Breast epithelium (tissue), 4 donors: Measurements from ENCODE around the gene SMYD1. TPM values are rescaled to one million over a fixed set of nuclear protein-coding genes. Genes with fewer than 3 reads are reported as not detected.

Experiments
- DNase-seq, 2 donors: peaks; one replicate each; pipeline ENCODE4 v3.0.0-alpha.2; 2019; ENCODE audit warnings: low spot score in 2 of 2
- H3K27ac ChIP-seq, 2 donors: fragments of 200-600 bp; sonication (generic) in 1 of 2; one replicate each; pipeline ENCODE4 v1.5.1; 2016 to 2019; ENCODE audit warnings: mild to moderate bottlenecking in 1 of 2
- H3K27me3 ChIP-seq, 2 donors: fragments of 200-600 bp; sonication (generic) in 1 of 2; one replicate each; pipeline versions ENCODE4 v1.5.1 to v1.6.0; 2017 to 2019; ENCODE audit warnings: control low read depth in 1 of 2, mild to moderate bottlenecking in 1 of 2
- H3K36me3 ChIP-seq: fragments of 200-600 bp; one replicate; pipeline ENCODE4 v1.5.1; 2019
- H3K4me1 ChIP-seq, 2 donors: fragments of 200-600 bp; sonication (generic); one replicate each; pipeline ENCODE4 v1.5.1; 2016 to 2019; ENCODE audit warnings: control low read depth in 1 of 2
- H3K4me3 ChIP-seq, 3 donors: fragments of 200-600 bp; sonication (generic); 1 replicate in 2 of 3; 2 replicates in 1 of 3; pipeline ENCODE4 v1.5.1; 2016 to 2019; ENCODE audit warnings: mild to moderate bottlenecking in 3 of 3, moderate library complexity in 2 of 3
- H3K9me3 ChIP-seq, 2 donors: fragments of 200-600 bp; sonication (generic) in 1 of 2; one replicate each; pipeline ENCODE4 v1.5.1; 2016 to 2019; ENCODE audit warnings: control low read depth in 1 of 2
- POLR2A ChIP-seq: fragments of 450-650 bp; IDR thresholded peaks from one replicate; pipeline ENCODE4 v1.6.1; 2016; ENCODE audit warnings: antibody characterized with exemption, mild to moderate bottlenecking, moderate library complexity
- POLR2AphosphoS5 ChIP-seq, 3 donors: sonication (generic); formaldehyde crosslinking; IDR thresholded peaks; one replicate each; pipeline ENCODE4 v1.6.1; 2017; ENCODE audit warnings: antibody characterized with exemption in 3 of 3
- intact Hi-C: fragments of 100-400 bp; cut with DNase I; formaldehyde crosslinking; loops from one replicate; pipeline ENCODE4 v1.15.1; 2023; ENCODE audit warnings: low total_unique reads
- total RNA-seq, 3 donors: library from RNA; depleted of rRNA; stranded (reverse); fragments of >200 nt; gene quantifications; one replicate each; pipeline ENCODE4 v1.1.0, GENCODE V29; 2016
- TF ChIP-seq, protein P1 (sequence below), 3 donors: fragments of 450-650 bp; IDR thresholded peaks; one replicate each; pipeline ENCODE4 v1.5.1; 2016 to 2017; ENCODE audit warnings: antibody characterized with exemption in 3 of 3, mild to moderate bottlenecking in 3 of 3, moderate library complexity in 3 of 3

Gene SMYD1
- total RNA-seq, 3 donors from 2014 or later = 0.29 to 3.3 TPM; not detected in 1

DNA sequence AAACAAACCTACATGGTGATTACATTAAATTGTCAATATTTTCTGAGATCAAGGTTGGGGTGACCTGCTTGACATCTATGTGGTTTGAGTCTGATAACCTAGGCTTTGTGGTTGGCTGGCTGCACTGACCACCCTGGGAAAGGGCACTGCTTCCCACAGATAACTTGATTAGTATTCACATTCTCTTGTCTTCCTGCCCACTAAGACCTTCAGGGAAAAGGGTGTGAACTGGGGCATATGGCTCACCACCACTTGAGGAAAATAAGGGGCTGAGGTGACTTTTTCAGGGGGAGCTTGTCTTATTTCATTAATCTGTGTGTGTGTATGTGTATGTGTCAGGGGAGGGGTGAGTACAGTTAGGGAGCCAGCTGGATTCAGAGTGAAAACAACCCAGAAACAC lies 1.5 kb downstream of the SMYD1 start:
- no peaks in the 10 kb centered on the region for H3K36me3 ChIP-seq
- H3K9me3 ChIP-seq = no peaks in the 10 kb centered on the region
- H3K4me1 ChIP-seq = no peaks in the 10 kb centered on the region
- peak overlapping the region in 1 of 2 donors; percentile 10 for H3K27ac ChIP-seq
- intact Hi-C loops = no loop called here
- no peaks in the 10 kb centered on the region for H3K27me3 ChIP-seq
- peak overlapping the region in 1 of 3 donors; percentile 17 for H3K4me3 ChIP-seq
- TF ChIP-seq POLR2AphosphoS5 (IDR thresholded peaks at IDR 0.05) = no peak
- TF ChIP-seq, protein P1, sequence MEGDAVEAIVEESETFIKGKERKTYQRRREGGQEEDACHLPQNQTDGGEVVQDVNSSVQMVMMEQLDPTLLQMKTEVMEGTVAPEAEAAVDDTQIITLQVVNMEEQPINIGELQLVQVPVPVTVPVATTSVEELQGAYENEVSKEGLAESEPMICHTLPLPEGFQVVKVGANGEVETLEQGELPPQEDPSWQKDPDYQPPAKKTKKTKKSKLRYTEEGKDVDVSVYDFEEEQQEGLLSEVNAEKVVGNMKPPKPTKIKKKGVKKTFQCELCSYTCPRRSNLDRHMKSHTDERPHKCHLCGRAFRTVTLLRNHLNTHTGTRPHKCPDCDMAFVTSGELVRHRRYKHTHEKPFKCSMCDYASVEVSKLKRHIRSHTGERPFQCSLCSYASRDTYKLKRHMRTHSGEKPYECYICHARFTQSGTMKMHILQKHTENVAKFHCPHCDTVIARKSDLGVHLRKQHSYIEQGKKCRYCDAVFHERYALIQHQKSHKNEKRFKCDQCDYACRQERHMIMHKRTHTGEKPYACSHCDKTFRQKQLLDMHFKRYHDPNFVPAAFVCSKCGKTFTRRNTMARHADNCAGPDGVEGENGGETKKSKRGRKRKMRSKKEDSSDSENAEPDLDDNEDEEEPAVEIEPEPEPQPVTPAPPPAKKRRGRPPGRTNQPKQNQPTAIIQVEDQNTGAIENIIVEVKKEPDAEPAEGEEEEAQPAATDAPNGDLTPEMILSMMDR (IDR thresholded peaks at IDR 0.05) = no peak
- TF ChIP-seq POLR2A = no peak
- DNase-seq = no peak

DNA sequence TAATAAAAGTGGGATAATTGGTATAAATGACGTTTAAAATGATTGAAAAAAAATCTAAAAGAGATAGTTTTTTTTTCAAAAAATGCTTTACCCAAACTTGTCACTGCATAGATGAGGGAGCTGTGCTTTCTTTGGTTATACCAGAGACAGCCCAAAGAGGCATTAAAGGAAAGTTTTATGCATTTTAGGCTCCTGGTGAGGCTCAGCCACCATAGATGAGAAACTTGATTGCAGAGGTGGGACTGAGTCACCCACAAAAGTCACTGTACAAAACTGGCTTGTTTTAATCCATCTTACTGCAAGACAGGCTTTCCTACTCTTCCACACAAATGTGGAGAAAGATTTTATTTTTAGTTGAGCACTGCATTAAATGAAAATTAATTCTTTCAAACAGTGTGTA lies 2.4 kb downstream of the SMYD1 start:
- no peaks in the 10 kb centered on the region for H3K36me3 ChIP-seq
- H3K9me3 ChIP-seq = no peaks in the 10 kb centered on the region
- TF ChIP-seq POLR2AphosphoS5 (IDR thresholded peaks at IDR 0.05) (no peak), POLR2A (no peak)
- TF ChIP-seq, protein P1 (IDR thresholded peaks at IDR 0.05) = no peak
- H3K4me1 ChIP-seq = no peaks in the 10 kb centered on the region
- H3K27me3 ChIP-seq = no peaks in the 10 kb centered on the region
- no peak overlapping the region for H3K27ac ChIP-seq
- no peak overlapping the region for H3K4me3 ChIP-seq
- intact Hi-C loops = no loop called here
- no peak for DNase-seq

DNA sequence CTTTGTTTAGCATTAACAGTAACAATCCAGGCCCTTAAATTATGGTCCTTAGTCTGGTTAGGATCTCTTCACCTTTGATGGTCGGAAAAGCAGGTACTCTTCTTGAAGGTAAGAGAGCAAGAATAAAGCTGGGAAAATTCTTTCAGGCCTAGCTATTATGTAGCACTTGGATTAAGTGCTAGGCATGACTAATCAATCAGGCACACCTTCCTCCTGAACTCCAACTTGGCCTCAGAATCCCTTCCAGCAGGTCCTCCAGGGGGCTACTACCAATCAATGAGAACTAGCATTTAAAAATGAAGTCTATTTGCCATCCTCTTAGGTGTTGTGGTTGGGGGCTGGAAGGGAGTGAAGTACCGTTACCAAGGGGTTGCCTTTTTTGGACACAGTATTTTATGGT lies 3.7 kb downstream of the SMYD1 start:
- no peaks in the 10 kb centered on the region for H3K9me3 ChIP-seq
- no peaks in the 10 kb centered on the region for H3K4me1 ChIP-seq
- no peaks in the 10 kb centered on the region for H3K27me3 ChIP-seq
- H3K27ac ChIP-seq = no peak overlapping the region
- TF ChIP-seq POLR2A (no peak), POLR2AphosphoS5 (IDR thresholded peaks at IDR 0.05) (no peak)
- TF ChIP-seq, protein P1 (IDR thresholded peaks at IDR 0.05) = no peak
- no peak for DNase-seq
- intact Hi-C loops = no loop called here
- H3K4me3 ChIP-seq = no peak overlapping the region
- H3K36me3 ChIP-seq = no peaks in the 10 kb centered on the region

DNA sequence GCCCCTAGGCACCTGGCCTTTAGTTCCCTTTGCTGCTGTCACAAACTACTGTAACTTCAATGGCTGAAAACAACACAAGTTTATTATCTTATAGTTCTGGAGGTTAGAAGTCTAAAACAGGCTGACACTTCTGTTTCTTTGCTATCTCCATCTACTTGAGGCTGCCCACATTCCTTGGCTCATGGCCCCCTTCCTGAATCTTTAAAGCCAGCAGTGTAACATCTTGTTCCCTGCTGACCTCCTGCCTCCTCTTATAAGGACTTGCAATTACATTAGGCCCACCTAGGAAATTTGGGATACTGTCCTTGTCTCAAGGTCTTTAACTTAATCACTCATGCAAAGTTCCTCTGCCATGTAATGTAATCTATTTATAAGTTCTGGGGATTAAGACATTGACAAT lies 6.5 kb downstream of the SMYD1 start:
- H3K4me3 ChIP-seq = no peak overlapping the region
- intact Hi-C loops = no loop called here
- no peaks in the 10 kb centered on the region for H3K27me3 ChIP-seq
- DNase-seq = no peak
- no peaks in the 10 kb centered on the region for H3K4me1 ChIP-seq
- no peaks in the 10 kb centered on the region for H3K9me3 ChIP-seq
- TF ChIP-seq, protein P1 (IDR thresholded peaks at IDR 0.05) = no peak
- TF ChIP-seq POLR2A (no peak), POLR2AphosphoS5 (IDR thresholded peaks at IDR 0.05) (no peak)
- no peaks in the 10 kb centered on the region for H3K36me3 ChIP-seq
- H3K27ac ChIP-seq = no peak overlapping the region

DNA sequence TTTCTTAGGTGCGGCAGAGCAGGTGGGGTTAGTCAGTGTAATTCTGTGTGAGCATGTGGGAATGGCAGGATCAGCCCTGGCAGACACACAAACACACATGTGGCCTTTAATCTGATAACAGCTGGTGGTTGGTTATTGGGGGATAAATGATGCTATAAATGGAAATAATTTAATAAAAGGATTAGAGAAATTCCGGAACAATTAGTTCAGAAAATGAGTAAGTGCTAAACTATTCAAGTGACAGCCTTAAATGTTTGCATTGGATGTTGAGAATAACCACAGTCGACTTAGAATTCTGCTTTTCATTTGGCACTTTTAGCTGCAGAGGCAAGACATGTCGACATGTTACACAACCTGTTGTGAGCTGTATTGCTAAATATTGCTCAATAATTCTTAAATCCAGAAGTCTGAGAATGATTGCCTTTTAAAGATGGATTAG lies 7.2 kb downstream of the SMYD1 start:
- intact Hi-C loops = no loop called here
- Histone ChIP-seq H3K9me3 (no peaks in the 10 kb centered on the region), H3K36me3 (no peaks in the 10 kb centered on the region), H3K4me3 (no peak overlapping the region), H3K4me1 (no peaks in the 10 kb centered on the region), H3K27ac (peak overlapping the region; percentile 14 to 65), H3K27me3 (no peaks in the 10 kb centered on the region)
- no peak for DNase-seq
- TF ChIP-seq POLR2A (no peak), POLR2AphosphoS5 (IDR thresholded peaks at IDR 0.05) (no peak)
- TF ChIP-seq, protein P1 (IDR thresholded peaks at IDR 0.05) = no peak
